ENCODE data around the gene MINPP1. TPM values are rescaled to one million over a fixed set of nuclear protein-coding genes. Genes with fewer than 3 reads are reported as not detected.

Gene MINPP1
- total and polyA plus RNA-seq, 2 of the 13 experiments (the other 11 are each of a cell fraction or from before 2014, with no cell fraction given), result 19.2 to 53.7 TPM

DNA sequence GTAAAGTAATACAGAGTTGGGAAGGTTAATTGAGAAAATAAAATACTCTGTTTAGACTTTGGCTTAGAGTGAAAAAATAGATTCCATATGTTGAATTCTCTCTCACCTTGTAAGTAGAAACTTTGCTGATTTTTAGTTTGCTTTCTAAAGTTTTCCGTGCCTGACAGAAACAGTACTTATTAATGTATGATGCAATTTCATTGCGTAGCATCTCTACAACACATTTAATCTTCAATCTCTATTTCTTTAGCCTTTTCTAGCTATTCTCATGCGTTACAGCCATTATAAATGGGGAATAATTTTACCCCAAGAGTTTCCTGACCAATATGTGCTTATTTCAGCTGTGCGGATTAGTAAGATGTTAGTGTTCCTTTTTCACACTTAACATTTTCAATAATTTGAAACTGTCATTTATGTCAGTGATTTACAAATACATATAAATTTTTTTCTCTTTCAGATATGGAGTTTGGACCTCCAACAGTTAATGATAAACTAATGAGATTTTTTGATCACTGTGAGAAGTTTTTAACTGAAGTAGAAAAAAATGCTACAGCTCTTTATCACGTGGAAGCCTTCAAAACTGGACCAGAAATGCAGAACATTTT lies 3.3 kb downstream of the MINPP1 start (continued):
- TF ChIP-seq, protein P1, sequence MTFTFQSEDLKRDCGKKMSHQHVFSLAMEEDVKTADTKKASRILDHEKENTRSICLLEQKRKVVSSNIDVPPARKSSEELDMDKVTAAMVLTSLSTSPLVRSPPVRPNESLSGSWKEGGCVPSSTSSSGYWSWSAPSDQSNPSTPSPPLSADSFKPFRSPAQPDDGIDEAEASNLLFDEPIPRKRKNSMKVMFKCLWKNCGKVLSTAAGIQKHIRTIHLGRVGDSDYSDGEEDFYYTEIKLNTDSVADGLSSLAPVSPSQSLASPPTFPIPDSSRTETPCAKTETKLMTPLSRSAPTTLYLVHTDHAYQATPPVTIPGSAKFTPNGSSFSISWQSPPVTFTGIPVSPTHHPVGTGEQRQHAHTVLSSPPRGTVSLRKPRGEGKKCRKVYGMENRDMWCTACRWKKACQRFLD (CRISPR knock-in tag; IDR thresholded peaks at IDR 0.05; ENCODE audit: borderline replicate concordance), result no peak
- no peak for TF ChIP-seq ZNF256 (CRISPR knock-in tag; conservative IDR thresholded peaks at IDR 0.05)
- no peak for TF ChIP-seq EEA1 (CRISPR knock-in tag; IDR thresholded peaks at IDR 0.05; ENCODE audit: borderline replicate concordance)
- TF ChIP-seq CEBPG (CRISPR knock-in tag; IDR thresholded peaks at IDR 0.05), result peak; percentile 51; the same call in 1 of the 2 replicates
- TF ChIP-seq ZNF577 (CRISPR knock-in tag; IDR thresholded peaks at IDR 0.05; ENCODE audit: borderline replicate concordance, low read depth), result no peak
- TF ChIP-seq, protein P2, sequence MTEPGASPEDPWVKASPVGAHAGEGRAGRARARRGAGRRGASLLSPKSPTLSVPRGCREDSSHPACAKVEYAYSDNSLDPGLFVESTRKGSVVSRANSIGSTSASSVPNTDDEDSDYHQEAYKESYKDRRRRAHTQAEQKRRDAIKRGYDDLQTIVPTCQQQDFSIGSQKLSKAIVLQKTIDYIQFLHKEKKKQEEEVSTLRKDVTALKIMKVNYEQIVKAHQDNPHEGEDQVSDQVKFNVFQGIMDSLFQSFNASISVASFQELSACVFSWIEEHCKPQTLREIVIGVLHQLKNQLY (CRISPR knock-in tag; IDR thresholded peaks at IDR 0.05), result no peak

DNA sequence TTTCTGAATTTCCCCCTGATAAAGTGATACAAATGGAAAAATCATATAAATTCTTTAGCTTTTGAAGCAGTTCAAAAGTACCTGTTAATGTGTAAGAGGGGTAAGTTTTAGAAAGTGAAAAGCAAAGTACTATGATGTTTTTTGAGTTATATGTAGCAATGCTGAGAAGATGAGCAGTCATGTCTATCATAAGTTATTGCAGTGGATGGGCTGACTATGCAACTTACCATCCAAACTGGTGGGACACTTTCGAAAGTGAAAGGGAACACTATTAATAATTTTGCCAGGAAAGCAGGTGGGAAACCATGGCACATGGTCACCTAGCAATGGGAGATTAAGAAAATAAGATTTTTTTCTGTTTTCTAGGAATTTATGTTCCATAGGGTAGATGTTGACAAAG lies 4.1 kb downstream of the MINPP1 start:
- H3K27me3 ChIP-seq (ENCODE audit: control insufficient read depth in 1 of 2, insufficient read depth in 2 of 2, low read length in 2 of 2), result no peaks in the 10 kb centered on the region; a peak in 1 of 5 replicates
- H3K27ac ChIP-seq (ENCODE audit: extremely low read length, insufficient read depth, low read length), result no peak overlapping the region
- 0 out of 6 replicates have a peak overlapping the region, but pooled peaks of 1 of the 3 experiments have one; percentile 94 for H3K4me3 ChIP-seq (replicated peaks in 1 of 3; ENCODE audit: insufficient read depth in 1 of 3, low read depth in 2 of 3, low read length in 3 of 3)
- ChIA-PET CTCF (ENCODE audit: low intra/inter-chr PET ratio, low total read pairs) (no interaction called here), POLR2A (no interaction called here)
- peak overlapping the region; percentile 9; the same call in 1 of the 2 replicates for H3K4me2 ChIP-seq (ENCODE audit: low read depth, low read length)
- H3K9ac ChIP-seq (ENCODE audit: insufficient read depth, low read depth, low read length), result no peak overlapping the region
- H4K20me1 ChIP-seq (ENCODE audit: insufficient read depth, low read length), result 0 out of 2 replicates have a peak, but pooled peaks cover 4% of the 10 kb centered on the region
- intact Hi-C loops (cut with micrococcal nuclease; ENCODE audit: unreplicated experiment), result loop anchor here (5.0 kb wide), 1 partner anchor 167 kb away; no protein-coding TSS in a partner anchor
- in situ Hi-C loops (cut with HindIII; ENCODE audit: extremely low pct_ligation_motif_present, low pct_unique_long_range_greater_than_20kb), result no loop called here
- FAIRE-seq, result no peak
- no peak overlapping the region for H2AFZ ChIP-seq (ENCODE audit: low read length)
- H3K79me2 ChIP-seq (ENCODE audit: insufficient read depth, low read length), result peaks cover 49% of the 10 kb centered on the region
- TF ChIP-seq ZNF484 (CRISPR knock-in tag; IDR thresholded peaks at IDR 0.05; ENCODE audit: borderline replicate concordance, low read depth), result no peak
- TF ChIP-seq ZNF34 (CRISPR knock-in tag; IDR thresholded peaks at IDR 0.05; ENCODE audit: borderline replicate concordance), result no peak
- H3K4me1 ChIP-seq (ENCODE audit: insufficient read depth, low read length), result peaks cover 41% of the 10 kb centered on the region
- H3K36me3 ChIP-seq (replicated peaks in 1 of 2; ENCODE audit: control insufficient read depth in 1 of 2, insufficient read depth in 2 of 2, low read length in 2 of 2), result peaks cover 0 to 29% of the 10 kb centered on the region in 2 experiments; a peak in 3 of 5 replicates
- H3K9me3 ChIP-seq (ENCODE audit: low read length), result no peaks in the 10 kb centered on the region
- DNase-seq (ENCODE audit: low spot score), result no peak
- no TSS peak for BruUV-seq (replicated peaks)
- ATAC-seq, result no peak
- WGBS (ENCODE audit: low lambda C conversion rate), result 100% methylated on average over 1 of the region's 1 CpG

All from HepG2 (cell line).